Panc1 (cell line): ENCODE results near the gene MSGN1. TPM values are rescaled to one million over a fixed set of nuclear protein-coding genes. Genes with fewer than 3 reads are reported as not detected.

Source experiments
- ATAC-seq: fragments of 200-7000 bp; cut with Tn5 transposase; 2 replicates; pipeline ENCODE4 v1.9.1; 2020; ENCODE audit warnings: mild to moderate bottlenecking, moderate library complexity
- BruUV-seq: library from RNA; stranded (reverse); fragments of 400-500 nt; replicated peaks from 2 replicates; lab custom pipeline; 2021; lab: Mats Ljungman, UMichigan
- CTCF ChIA-PET: fragments of 300-600 bp; sonication (Branson Sonifier 250); formaldehyde crosslinking; loops from one replicate; lab custom pipeline; 2022; ENCODE audit warnings: antibody characterized with exemption; lab: Charles Lee
- POLR2A ChIA-PET: fragments of 300-600 bp; sonication (Branson Sonifier 250); formaldehyde crosslinking; loops from one replicate; lab custom pipeline; 2022; ENCODE audit warnings: antibody characterized with exemption; lab: Charles Lee
- DNase-seq: peaks from one replicate; pipeline ENCODE4 v3.0.0-alpha.2; 2010; ENCODE audit warnings: low read depth, low spot score
- H3K27ac ChIP-seq: 2 replicates; pipeline ENCODE4 v1.5.1; 2011; ENCODE audit warnings: mild to moderate bottlenecking, low read length, inconsistent platforms
- H3K27me3 ChIP-seq: fragments of 200-500 bp; sonication (Bioruptor generic); 2 replicates; pipeline ENCODE4 v1.6.0; 2014; ENCODE audit warnings: low read length, inconsistent platforms; ENCODE audit not compliant: control insufficient read depth, insufficient read depth
- H3K36me3 ChIP-seq: fragments of 200-500 bp; sonication (Bioruptor generic); 2 replicates; pipeline ENCODE4 v1.5.1; 2014; ENCODE audit warnings: inconsistent platforms, mild to moderate bottlenecking, low read length, moderate library complexity; ENCODE audit not compliant: control insufficient read depth, insufficient read depth
- H3K4me1 ChIP-seq: 2 replicates; pipeline ENCODE4 v1.5.1; 2011; ENCODE audit warnings: inconsistent platforms, mild to moderate bottlenecking, low read length, moderate library complexity; ENCODE audit not compliant: control insufficient read depth, insufficient read depth
- H3K4me3 ChIP-seq, 2 experiments: 2 replicates each; pipeline ENCODE4 v1.5.1; 2011 to 2012; ENCODE audit warnings: low read depth in 2 of 2, low read length in 2 of 2, mild to moderate bottlenecking in 2 of 2, inconsistent platforms in 1 of 2, moderate library complexity in 1 of 2
- H3K9me3 ChIP-seq: fragments of 200-500 bp; sonication (Bioruptor generic); 2 replicates; pipeline ENCODE4 v1.5.1; 2014; ENCODE audit warnings: low read depth, mild to moderate bottlenecking, inconsistent platforms, low read length, moderate library complexity; ENCODE audit not compliant: control insufficient read depth, insufficient read depth
- POLR2AphosphoS5 ChIP-seq: IDR thresholded peaks from 2 replicates; pipeline ENCODE4 v1.6.1; 2012; ENCODE audit warnings: mild to moderate bottlenecking, low read depth, low read length, moderate library complexity
- SIN3A ChIP-seq: IDR thresholded peaks from 2 replicates; pipeline ENCODE4 v1.6.1; 2012; ENCODE audit warnings: low read depth, mild to moderate bottlenecking, low read length, moderate library complexity, borderline replicate concordance; ENCODE audit not compliant: insufficient read depth
- TCF7L2 ChIP-seq: IDR thresholded peaks from 2 replicates; pipeline ENCODE4 v1.6.1; 2011; ENCODE audit warnings: mild to moderate bottlenecking, low read depth, low read length, inconsistent platforms
- in situ Hi-C: cut with HindIII; loops from 2 replicates; pipeline ENCODE4 v1.10.0; 2016; ENCODE audit warnings: low sequenced_read_pairs, low pct_unique_long_range_greater_than_20kb
- intact Hi-C: fragments of 100-400 bp; cut with micrococcal nuclease; formaldehyde crosslinking; loops from one replicate; pipeline ENCODE4 v1.10.0; 2022; ENCODE audit not compliant: unreplicated experiment
- total RNA-seq: library from RNA; stranded (reverse); gene quantifications from one replicate; pipeline ENCODE4 v1.2.1, GENCODE V29; 2021; ENCODE audit not compliant: unreplicated experiment
- TF ChIP-seq, protein P1 (sequence below): fragments of 450-650 bp; IDR thresholded peaks from 2 replicates; pipeline ENCODE4 v1.5.1; 2017; ENCODE audit warnings: mild to moderate bottlenecking
- TF ChIP-seq, protein P2 (sequence below), 2 experiments: IDR thresholded peaks; 2 replicates each; pipeline ENCODE4 v1.6.1; 2011 to 2012; ENCODE audit warnings: low read depth in 2 of 2, control low read depth in 1 of 2, low read length in 1 of 2, mild to moderate bottlenecking in 1 of 2, moderate library complexity in 1 of 2; ENCODE audit not compliant: insufficient read depth in 1 of 2

Gene MSGN1
- total RNA-seq, 1 experiment from 2014 or later: not detected

DNA sequence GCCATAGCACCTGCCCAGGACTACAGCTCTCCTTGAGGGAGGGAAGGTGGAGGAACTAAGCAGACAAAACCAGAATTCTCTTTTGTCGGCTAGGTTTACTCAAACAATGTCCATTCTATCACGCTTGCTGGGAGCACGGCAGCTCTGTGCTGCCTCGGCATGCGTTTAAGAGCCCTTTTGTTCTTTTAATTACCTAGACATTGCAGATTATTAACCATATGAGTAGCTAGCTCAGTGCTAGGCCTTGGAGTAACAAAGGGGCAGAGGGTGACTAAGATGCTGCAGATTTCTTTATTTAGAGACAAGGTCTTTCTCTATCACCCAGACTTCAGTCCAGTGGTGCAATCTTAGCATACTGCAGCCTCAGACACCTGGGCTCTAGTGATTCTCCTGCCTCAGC is 11.1 kb downstream of the MSGN1 start:
- intact Hi-C loops: no loop called here
- no peaks in the 10 kb centered on the region for H3K9me3 ChIP-seq
- H3K4me3 ChIP-seq: no peak overlapping the region
- in situ Hi-C loops: no loop called here
- no peak for ATAC-seq
- H3K27me3 ChIP-seq: peaks cover 11% of the 10 kb centered on the region
- H3K36me3 ChIP-seq: no peaks in the 10 kb centered on the region
- BruUV-seq: no TSS peak
- no peaks in the 10 kb centered on the region for H3K4me1 ChIP-seq
- DNase-seq: no peak
- TF ChIP-seq POLR2AphosphoS5: no peak
- no peak for TF ChIP-seq SIN3A
- TF ChIP-seq, protein P1, sequence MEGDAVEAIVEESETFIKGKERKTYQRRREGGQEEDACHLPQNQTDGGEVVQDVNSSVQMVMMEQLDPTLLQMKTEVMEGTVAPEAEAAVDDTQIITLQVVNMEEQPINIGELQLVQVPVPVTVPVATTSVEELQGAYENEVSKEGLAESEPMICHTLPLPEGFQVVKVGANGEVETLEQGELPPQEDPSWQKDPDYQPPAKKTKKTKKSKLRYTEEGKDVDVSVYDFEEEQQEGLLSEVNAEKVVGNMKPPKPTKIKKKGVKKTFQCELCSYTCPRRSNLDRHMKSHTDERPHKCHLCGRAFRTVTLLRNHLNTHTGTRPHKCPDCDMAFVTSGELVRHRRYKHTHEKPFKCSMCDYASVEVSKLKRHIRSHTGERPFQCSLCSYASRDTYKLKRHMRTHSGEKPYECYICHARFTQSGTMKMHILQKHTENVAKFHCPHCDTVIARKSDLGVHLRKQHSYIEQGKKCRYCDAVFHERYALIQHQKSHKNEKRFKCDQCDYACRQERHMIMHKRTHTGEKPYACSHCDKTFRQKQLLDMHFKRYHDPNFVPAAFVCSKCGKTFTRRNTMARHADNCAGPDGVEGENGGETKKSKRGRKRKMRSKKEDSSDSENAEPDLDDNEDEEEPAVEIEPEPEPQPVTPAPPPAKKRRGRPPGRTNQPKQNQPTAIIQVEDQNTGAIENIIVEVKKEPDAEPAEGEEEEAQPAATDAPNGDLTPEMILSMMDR: no peak
- no peak for TF ChIP-seq TCF7L2
- TF ChIP-seq, protein P2, sequence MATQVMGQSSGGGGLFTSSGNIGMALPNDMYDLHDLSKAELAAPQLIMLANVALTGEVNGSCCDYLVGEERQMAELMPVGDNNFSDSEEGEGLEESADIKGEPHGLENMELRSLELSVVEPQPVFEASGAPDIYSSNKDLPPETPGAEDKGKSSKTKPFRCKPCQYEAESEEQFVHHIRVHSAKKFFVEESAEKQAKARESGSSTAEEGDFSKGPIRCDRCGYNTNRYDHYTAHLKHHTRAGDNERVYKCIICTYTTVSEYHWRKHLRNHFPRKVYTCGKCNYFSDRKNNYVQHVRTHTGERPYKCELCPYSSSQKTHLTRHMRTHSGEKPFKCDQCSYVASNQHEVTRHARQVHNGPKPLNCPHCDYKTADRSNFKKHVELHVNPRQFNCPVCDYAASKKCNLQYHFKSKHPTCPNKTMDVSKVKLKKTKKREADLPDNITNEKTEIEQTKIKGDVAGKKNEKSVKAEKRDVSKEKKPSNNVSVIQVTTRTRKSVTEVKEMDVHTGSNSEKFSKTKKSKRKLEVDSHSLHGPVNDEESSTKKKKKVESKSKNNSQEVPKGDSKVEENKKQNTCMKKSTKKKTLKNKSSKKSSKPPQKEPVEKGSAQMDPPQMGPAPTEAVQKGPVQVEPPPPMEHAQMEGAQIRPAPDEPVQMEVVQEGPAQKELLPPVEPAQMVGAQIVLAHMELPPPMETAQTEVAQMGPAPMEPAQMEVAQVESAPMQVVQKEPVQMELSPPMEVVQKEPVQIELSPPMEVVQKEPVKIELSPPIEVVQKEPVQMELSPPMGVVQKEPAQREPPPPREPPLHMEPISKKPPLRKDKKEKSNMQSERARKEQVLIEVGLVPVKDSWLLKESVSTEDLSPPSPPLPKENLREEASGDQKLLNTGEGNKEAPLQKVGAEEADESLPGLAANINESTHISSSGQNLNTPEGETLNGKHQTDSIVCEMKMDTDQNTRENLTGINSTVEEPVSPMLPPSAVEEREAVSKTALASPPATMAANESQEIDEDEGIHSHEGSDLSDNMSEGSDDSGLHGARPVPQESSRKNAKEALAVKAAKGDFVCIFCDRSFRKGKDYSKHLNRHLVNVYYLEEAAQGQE (IDR thresholded peaks at IDR 0.05; ENCODE audit: insufficient read depth in 1 of 2, low read depth in 2 of 2, low read length in 1 of 2): no peak
- ChIA-PET CTCF (no interaction called here), POLR2A (interaction anchor here (0.9 kb wide), 1 partner anchor 130 kb away, joined by 5 read pairs; no protein-coding TSS in a partner anchor)
- H3K27ac ChIP-seq: no peak overlapping the region

GRCh38 chr2:17827785-17828184 is 11.5 kb downstream of the MSGN1 start:
- in situ Hi-C loops: no loop called here
- no peak for ATAC-seq
- no peaks in the 10 kb centered on the region for H3K4me1 ChIP-seq
- no TSS peak for BruUV-seq
- no peak for DNase-seq
- no peaks in the 10 kb centered on the region for H3K9me3 ChIP-seq
- H3K36me3 ChIP-seq: no peaks in the 10 kb centered on the region
- TF ChIP-seq, protein P2 (IDR thresholded peaks at IDR 0.05; ENCODE audit: insufficient read depth in 1 of 2, low read depth in 2 of 2, low read length in 1 of 2): no peak
- no peak for TF ChIP-seq SIN3A
- TF ChIP-seq, protein P1: no peak
- H3K4me3 ChIP-seq: no peak overlapping the region
- H3K27me3 ChIP-seq: peaks cover 12% of the 10 kb centered on the region
- intact Hi-C loops: no loop called here
- CTCF ChIA-PET: no interaction called here
- POLR2A ChIA-PET: interaction anchor here (0.9 kb wide), 1 partner anchor 129 kb away, joined by 5 read pairs; no protein-coding TSS in a partner anchor
- no peak overlapping the region for H3K27ac ChIP-seq
